Upper lobe of left lung (tissue), 4 donors: ENCODE results near the gene OSBPL7.

Experiments
- POLR2AphosphoS5 ChIP-seq, 2 donors: sonication (generic); formaldehyde crosslinking; IDR thresholded peaks; one replicate each; pipeline ENCODE4 v1.5.1; 2017; ENCODE audit warnings: antibody characterized with exemption in 2 of 2
- TF ChIP-seq, protein P1 (sequence below), 6 experiments: fragments of 450-650 bp in 4 of 6; fragments of 200-600 bp in 2 of 6; sonication (generic) in 2 of 6; IDR thresholded peaks; one replicate each; pipeline ENCODE4 v1.5.1; 2016 to 2019; ENCODE audit warnings: antibody characterized with exemption in 6 of 6

DNA sequence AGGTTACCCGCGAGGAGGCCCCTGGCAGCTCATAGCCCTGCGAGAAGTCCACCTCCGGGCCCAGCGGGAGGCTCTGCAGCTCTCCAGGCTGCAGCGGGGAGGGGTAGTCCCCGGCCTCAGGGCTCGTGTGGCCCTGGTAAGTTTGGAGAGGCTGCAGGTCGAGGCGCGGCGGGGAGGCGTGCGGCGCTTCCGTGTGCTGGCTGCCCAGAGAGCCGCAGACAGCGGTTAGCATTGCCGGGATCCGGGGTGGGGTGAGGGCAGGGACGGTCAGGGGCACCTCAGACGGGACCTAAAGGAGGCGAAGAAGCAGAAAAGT, 26.6 kb upstream of the OSBPL7 start:
- TF ChIP-seq, protein P1, sequence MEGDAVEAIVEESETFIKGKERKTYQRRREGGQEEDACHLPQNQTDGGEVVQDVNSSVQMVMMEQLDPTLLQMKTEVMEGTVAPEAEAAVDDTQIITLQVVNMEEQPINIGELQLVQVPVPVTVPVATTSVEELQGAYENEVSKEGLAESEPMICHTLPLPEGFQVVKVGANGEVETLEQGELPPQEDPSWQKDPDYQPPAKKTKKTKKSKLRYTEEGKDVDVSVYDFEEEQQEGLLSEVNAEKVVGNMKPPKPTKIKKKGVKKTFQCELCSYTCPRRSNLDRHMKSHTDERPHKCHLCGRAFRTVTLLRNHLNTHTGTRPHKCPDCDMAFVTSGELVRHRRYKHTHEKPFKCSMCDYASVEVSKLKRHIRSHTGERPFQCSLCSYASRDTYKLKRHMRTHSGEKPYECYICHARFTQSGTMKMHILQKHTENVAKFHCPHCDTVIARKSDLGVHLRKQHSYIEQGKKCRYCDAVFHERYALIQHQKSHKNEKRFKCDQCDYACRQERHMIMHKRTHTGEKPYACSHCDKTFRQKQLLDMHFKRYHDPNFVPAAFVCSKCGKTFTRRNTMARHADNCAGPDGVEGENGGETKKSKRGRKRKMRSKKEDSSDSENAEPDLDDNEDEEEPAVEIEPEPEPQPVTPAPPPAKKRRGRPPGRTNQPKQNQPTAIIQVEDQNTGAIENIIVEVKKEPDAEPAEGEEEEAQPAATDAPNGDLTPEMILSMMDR (IDR thresholded peaks at IDR 0.05) = no peak
- no peak for TF ChIP-seq POLR2AphosphoS5 (IDR thresholded peaks at IDR 0.05)
